Activated CD4-positive, alpha-beta T cell treated with anti-CD3 and anti-CD28 coated beads, Interleukin-2, amount 10 ng/mL, durations not matched to agents 24 days and 14 days (primary cell): ENCODE data around the gene GOLIM4. TPM values are rescaled to one million over a fixed set of nuclear protein-coding genes. Genes with fewer than 3 reads are reported as not detected.
"Not testable (repeated sequence)": the region's sequence is repeated elsewhere in the genome, so short reads cannot be mapped to it uniquely, and the experiment has no call there.

Source experiments
- DNase-seq: peaks from one replicate; pipeline ENCODE4 v3.0.0; 2022
- H3K27ac Mint-ChIP-seq: one replicate; pipeline ENCODE4 v1.8.0; 2022; ENCODE audit warnings: mild to moderate bottlenecking, mixed read lengths
- H3K27me3 Mint-ChIP-seq: one replicate; pipeline ENCODE4 v1.8.0; 2022; ENCODE audit warnings: mixed read lengths
- H3K36me3 Mint-ChIP-seq: one replicate; pipeline ENCODE4 v1.8.0; 2022; ENCODE audit warnings: low read depth, mild to moderate bottlenecking, mixed read lengths
- H3K4me1 Mint-ChIP-seq: one replicate; pipeline ENCODE4 v1.8.0; 2021; ENCODE audit warnings: mixed read lengths
- H3K4me3 Mint-ChIP-seq: one replicate; pipeline ENCODE4 v1.8.0; 2022; ENCODE audit warnings: mild to moderate bottlenecking, moderate library complexity, mixed read lengths
- H3K9me3 Mint-ChIP-seq: one replicate; pipeline ENCODE4 v1.8.0; 2021; ENCODE audit warnings: mixed read lengths
- intact Hi-C: fragments of 100-400 bp; cut with micrococcal nuclease; formaldehyde crosslinking; loops from one replicate; pipeline ENCODE4 v1.15.1; 2023
- total RNA-seq: library from RNA; stranded (reverse); gene quantifications from 2 replicates; pipeline ENCODE4 v1.2.3, GENCODE V29; 2022

The GOLIM4 gene
- total RNA-seq, 1 donor from 2014 or later, result 8.5 TPM

GRCh38 chr3:168037020-168037419 lies 58.7 kb downstream of the GOLIM4 start:
- H3K27me3 Mint-ChIP-seq, result no peaks in the 10 kb centered on the region
- H3K9me3 Mint-ChIP-seq, result no peaks in the 10 kb centered on the region
- no peak for DNase-seq
- no peaks in the 10 kb centered on the region for H3K4me1 Mint-ChIP-seq
- H3K4me3 Mint-ChIP-seq, result no peak overlapping the region
- intact Hi-C loops, result no loop called here
- peaks cover 4% of the 10 kb centered on the region for H3K36me3 Mint-ChIP-seq
- H3K27ac Mint-ChIP-seq, result no peak overlapping the region

- H3K36me3 Mint-ChIP-seq, result peaks cover 4% of the 10 kb centered on the region
- H3K4me1 Mint-ChIP-seq, result no peaks in the 10 kb centered on the region
- H3K4me3 Mint-ChIP-seq, result no peak overlapping the region
- H3K9me3 Mint-ChIP-seq, result no peaks in the 10 kb centered on the region
- DNase-seq, result no peak
- H3K27ac Mint-ChIP-seq, result no peak overlapping the region
- no peaks in the 10 kb centered on the region for H3K27me3 Mint-ChIP-seq
- intact Hi-C loops, result no loop called here
Observed at GRCh38 chr3:168036619-168037018, 59.1 kb downstream of the GOLIM4 start.

GRCh38 chr3:168034152-168034928 lies 61.4 kb downstream of the GOLIM4 start:
- DNase-seq, result no peak
- intact Hi-C loops, result no loop called here
- Mint-ChIP-seq H3K36me3 (peaks cover 5% of the 10 kb centered on the region), H3K4me1 (no peaks in the 10 kb centered on the region), H3K27ac (no peak overlapping the region), H3K4me3 (no peak overlapping the region), H3K27me3 (no peaks in the 10 kb centered on the region), H3K9me3 (no peaks in the 10 kb centered on the region)

DNA sequence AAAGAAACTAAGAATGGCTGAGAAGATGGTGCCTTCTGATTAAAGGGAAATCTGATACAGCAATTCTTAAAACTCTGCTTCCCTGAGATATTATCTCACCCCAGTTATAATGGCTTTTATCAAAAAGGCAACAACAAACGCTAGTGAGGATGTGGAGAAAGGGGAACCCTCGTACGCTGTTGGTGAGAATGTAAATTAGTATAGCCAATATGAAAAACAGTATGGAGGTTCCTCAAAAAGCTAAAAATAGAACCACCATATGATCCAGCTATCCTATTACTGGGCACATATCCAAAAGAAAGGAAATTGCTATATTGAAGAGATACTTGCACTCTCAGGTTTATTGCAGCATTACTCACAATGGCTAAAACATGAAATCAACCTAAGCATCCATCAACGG lies 65.1 kb downstream of the GOLIM4 start:
- DNase-seq, result no peak
- H3K27ac Mint-ChIP-seq, result no peak overlapping the region
- no peak overlapping the region for H3K4me3 Mint-ChIP-seq
- peaks cover 7% of the 10 kb centered on the region for H3K9me3 Mint-ChIP-seq
- H3K4me1 Mint-ChIP-seq, result peaks cover 14% of the 10 kb centered on the region
- no peaks in the 10 kb centered on the region for H3K27me3 Mint-ChIP-seq
- peaks cover 8% of the 10 kb centered on the region for H3K36me3 Mint-ChIP-seq
- intact Hi-C loops, result no loop called here

DNA sequence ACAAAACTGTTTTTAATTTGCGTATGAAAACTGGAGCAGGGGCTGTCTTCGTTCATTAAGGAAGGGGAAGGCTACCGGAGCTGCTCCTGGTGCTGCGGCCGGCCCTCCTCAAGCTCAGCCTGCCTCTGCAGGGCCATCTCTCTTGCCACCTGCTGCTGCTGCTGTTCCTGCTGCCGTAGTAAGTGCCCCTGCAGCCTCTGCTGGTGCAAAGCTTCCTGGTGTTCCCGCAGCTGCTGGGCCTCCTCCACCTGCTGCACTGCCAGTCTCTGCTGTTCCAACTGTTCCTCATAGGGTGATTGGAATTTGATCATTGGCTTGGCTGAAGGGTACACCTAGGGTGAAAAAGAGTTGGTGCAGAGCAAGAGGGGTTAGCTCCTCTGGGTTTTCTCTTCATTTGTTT lies 66.0 kb downstream of the GOLIM4 start:
- Mint-ChIP-seq H3K36me3 (peaks cover 8% of the 10 kb centered on the region), H3K27me3 (no peaks in the 10 kb centered on the region)
- intact Hi-C loops, result no loop called here

DNA sequence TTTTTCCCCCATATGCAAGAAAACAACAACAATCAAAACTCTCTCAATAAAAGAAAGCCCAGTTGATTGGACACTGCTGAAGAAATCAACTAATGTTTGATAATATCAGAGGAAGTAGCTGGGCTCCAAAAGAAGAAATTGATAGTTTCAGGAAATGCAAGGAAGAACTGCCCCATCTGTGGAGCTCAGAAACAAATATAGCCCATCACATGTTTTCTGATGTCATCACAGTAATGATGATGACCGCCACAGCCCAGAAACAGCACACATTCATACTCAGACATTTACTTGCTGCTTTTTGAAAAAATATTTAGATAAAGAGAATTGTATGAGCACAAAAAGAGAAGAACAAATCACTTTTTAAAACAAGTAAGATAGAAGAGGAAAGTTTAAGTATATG lies 67.6 kb downstream of the GOLIM4 start:
- Mint-ChIP-seq H3K4me3 (no peak overlapping the region), H3K27ac (no peak overlapping the region), H3K4me1 (peaks cover 39% of the 10 kb centered on the region), H3K36me3 (peaks cover 16% of the 10 kb centered on the region), H3K9me3 (peaks cover 10% of the 10 kb centered on the region), H3K27me3 (no peaks in the 10 kb centered on the region)
- intact Hi-C loops, result no loop called here
- no peak for DNase-seq

More for the DNA sequence above, 66.0 kb downstream of the GOLIM4 start:
- no peak for DNase-seq
- H3K27ac Mint-ChIP-seq, result no peak overlapping the region
- H3K9me3 Mint-ChIP-seq, result peaks cover 10% of the 10 kb centered on the region
- H3K4me1 Mint-ChIP-seq, result peaks cover 23% of the 10 kb centered on the region
- H3K4me3 Mint-ChIP-seq, result no peak overlapping the region

DNA sequence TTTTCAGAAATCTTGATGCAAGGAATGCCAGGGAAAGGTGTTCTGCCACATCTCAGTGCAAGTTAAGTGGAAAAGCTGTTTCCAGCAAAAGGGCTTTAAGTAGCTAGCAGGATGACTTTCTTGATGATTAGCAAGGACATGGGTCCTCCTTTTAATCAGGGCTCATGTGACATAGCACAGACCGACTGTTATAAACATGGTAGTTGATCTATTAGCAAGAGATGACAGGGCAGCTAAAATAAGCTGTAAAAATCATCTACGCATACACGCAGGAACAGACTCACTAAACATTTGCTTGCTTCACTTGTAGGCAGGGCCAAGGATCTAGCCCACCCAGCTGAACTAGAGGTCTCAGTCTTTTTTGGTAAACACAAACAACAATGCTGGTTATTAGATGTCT lies 69.0 kb downstream of the GOLIM4 start:
- DNase-seq, result no peak
- Mint-ChIP-seq H3K27me3 (no peaks in the 10 kb centered on the region), H3K4me1 (peaks cover 47% of the 10 kb centered on the region), H3K9me3 (peaks cover 10% of the 10 kb centered on the region), H3K36me3 (peaks cover 17% of the 10 kb centered on the region), H3K27ac (no peak overlapping the region), H3K4me3 (no peak overlapping the region)
- intact Hi-C loops, result no loop called here

GRCh38 chr3:168025076-168025475 lies 70.6 kb downstream of the GOLIM4 start:
- intact Hi-C loops, result no loop called here
- Mint-ChIP-seq H3K36me3 (peaks cover 17% of the 10 kb centered on the region), H3K27ac (peak overlapping the region; percentile 83), H3K9me3 (peaks cover 10% of the 10 kb centered on the region), H3K4me3 (peak overlapping the region; percentile 60), H3K27me3 (no peaks in the 10 kb centered on the region), H3K4me1 (peaks cover 47% of the 10 kb centered on the region)
- DNase-seq, result no peak

DNA sequence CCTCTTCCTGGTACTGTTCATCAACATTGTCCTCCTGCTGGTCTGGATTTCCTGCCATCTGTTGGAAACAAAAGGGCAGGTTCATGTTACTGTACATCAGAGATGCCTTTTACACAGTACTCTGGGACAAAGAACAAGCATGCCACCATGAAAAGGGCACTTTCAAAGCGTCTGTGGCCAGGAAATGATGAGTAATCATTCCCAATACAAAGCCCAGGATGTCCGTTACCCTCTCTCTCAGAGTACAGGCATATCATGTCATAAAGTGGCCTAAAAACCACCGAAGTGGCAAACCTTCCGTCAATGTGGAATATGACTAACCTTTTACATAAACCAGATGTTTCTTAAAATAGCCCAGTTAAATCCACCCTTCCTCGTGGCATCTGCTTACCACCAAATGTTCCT lies 71.2 kb downstream of the GOLIM4 start:
- peak overlapping the region; percentile 60 for H3K4me3 Mint-ChIP-seq
- DNase-seq, result peak; percentile 75
- peak overlapping the region; percentile 83 for H3K27ac Mint-ChIP-seq
- peaks cover 15% of the 10 kb centered on the region for H3K36me3 Mint-ChIP-seq
- H3K9me3 Mint-ChIP-seq, result peaks cover 10% of the 10 kb centered on the region
- peaks cover 47% of the 10 kb centered on the region for H3K4me1 Mint-ChIP-seq
- intact Hi-C loops, result loop anchor here (5.0 kb wide), 1 partner anchor 292 kb away; the partner anchor contains the start of gene PDCD10
- H3K27me3 Mint-ChIP-seq, result no peaks in the 10 kb centered on the region

- H3K4me3 Mint-ChIP-seq, result no peak overlapping the region
- no peak for DNase-seq
- intact Hi-C loops, result loop anchor here (5.0 kb wide), 1 partner anchor 290 kb away; the partner anchor contains the start of gene PDCD10
- no peaks in the 10 kb centered on the region for H3K27me3 Mint-ChIP-seq
- H3K27ac Mint-ChIP-seq, result no peak overlapping the region
- peaks cover 40% of the 10 kb centered on the region for H3K4me1 Mint-ChIP-seq
- H3K36me3 Mint-ChIP-seq, result peaks cover 15% of the 10 kb centered on the region
- H3K9me3 Mint-ChIP-seq, result peaks cover 16% of the 10 kb centered on the region
Observed at GRCh38 chr3:168021737-168022450, 73.8 kb downstream of the GOLIM4 start.

- intact Hi-C loops, H3K27ac Mint-ChIP-seq: not testable (repeated sequence)
Observed at GRCh38 chr3:168011280-168011679, 84.4 kb downstream of the GOLIM4 start.

DNA sequence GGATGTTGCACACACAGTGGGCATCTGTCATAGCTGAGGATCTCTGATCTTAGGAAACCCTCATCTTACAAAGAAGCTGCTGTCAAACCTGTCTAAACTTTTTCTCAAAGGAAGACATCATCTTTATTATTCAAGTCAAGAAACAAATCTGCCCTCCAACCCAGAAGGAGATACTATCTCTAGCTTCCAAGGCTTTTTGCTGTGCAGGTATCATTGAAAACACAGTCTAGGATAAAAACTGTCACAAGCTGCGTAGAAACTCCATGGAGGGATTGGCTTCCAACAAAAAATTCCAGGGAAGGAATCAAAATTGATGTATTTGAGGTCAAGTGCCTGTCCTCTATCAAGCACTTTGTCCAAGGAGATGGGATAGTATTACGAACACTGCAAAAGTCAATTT lies 89.1 kb downstream of the GOLIM4 start:
- Mint-ChIP-seq H3K27ac (no peak overlapping the region), H3K4me3 (no peak overlapping the region), H3K9me3 (no peaks in the 10 kb centered on the region), H3K27me3 (peaks cover 3% of the 10 kb centered on the region), H3K36me3 (no peaks in the 10 kb centered on the region), H3K4me1 (no peaks in the 10 kb centered on the region)
- intact Hi-C loops, result no loop called here
- no peak for DNase-seq

More at GRCh38 chr3:168011280-168011679, 84.4 kb downstream of the GOLIM4 start:
- not testable (repeated sequence) for H3K27me3 Mint-ChIP-seq, DNase-seq, H3K9me3 Mint-ChIP-seq, H3K4me3 Mint-ChIP-seq, H3K36me3 Mint-ChIP-seq, H3K4me1 Mint-ChIP-seq

DNA sequence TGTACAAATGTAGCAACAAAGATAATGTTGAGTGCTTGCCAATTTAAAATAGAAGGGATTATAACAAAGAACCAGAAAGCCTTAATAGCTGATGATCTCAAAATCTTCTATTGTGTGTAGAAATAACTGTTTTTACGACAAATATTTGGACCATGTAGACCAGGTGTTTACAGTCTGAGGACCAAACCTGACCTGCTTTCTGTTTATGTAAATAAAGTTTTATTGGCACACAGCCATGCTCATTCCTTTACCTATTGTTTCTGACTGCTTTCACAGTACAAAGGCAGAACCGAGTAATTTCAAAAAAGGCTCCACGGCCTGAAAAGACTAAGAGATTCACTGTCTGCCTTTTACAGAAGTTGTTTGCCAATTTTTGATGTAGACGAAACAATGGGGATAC lies 91.8 kb downstream of the GOLIM4 start:
- H3K27ac Mint-ChIP-seq, result no peak overlapping the region
- H3K27me3 Mint-ChIP-seq, result peaks cover 3% of the 10 kb centered on the region
- H3K4me3 Mint-ChIP-seq, result no peak overlapping the region
- no peaks in the 10 kb centered on the region for H3K36me3 Mint-ChIP-seq
- H3K9me3 Mint-ChIP-seq, result no peaks in the 10 kb centered on the region
- DNase-seq, result no peak
- intact Hi-C loops, result loop anchor here (2.0 kb wide), 1 partner anchor 63 kb away; no protein-coding TSS in a partner anchor
- H3K4me1 Mint-ChIP-seq, result no peaks in the 10 kb centered on the region

DNA sequence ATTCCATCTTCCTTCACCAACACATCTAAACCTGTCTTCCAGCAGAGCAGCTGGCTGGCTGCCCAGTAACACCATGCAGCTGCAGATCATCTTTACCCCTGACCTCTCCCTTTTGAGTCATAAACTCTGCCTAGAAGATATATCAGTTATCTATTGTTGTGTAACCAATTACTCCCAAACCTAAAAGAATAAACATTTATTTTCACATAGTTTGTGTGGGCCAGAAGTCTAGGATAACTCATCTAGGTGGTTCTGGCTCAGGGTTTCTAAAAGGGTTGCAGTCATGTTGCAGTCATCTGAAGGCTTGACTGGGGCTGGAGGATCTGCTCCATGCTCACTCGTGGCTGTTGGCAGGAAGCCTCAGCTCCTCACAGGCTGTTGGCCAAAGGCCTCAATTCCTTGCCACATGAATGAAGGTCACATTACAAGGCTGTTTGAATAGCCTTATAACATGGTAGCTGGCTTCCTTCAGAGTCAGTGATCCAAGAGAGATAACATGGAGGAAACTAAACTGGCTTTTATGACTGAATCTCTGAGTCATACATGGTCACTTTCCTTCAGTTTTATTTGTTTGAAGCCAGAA lies 92.8 kb downstream of the GOLIM4 start:
- peaks cover 3% of the 10 kb centered on the region for H3K27me3 Mint-ChIP-seq
- H3K36me3 Mint-ChIP-seq, result no peaks in the 10 kb centered on the region
- no peak overlapping the region for H3K27ac Mint-ChIP-seq
- no peak overlapping the region for H3K4me3 Mint-ChIP-seq
- no peaks in the 10 kb centered on the region for H3K9me3 Mint-ChIP-seq
- H3K4me1 Mint-ChIP-seq, result no peaks in the 10 kb centered on the region
- intact Hi-C loops, result loop anchor here (2.0 kb wide), 1 partner anchor 62 kb away; no protein-coding TSS in a partner anchor
- DNase-seq, result no peak
